ENCODE results near the gene SHKBP1. TPM values are rescaled to one million over a fixed set of nuclear protein-coding genes. Genes with fewer than 3 reads are reported as not detected.

The SHKBP1 gene
- polyA plus RNA-seq, 5 donors, result 34.3 to 55.7 (median 38.9) TPM

DNA sequence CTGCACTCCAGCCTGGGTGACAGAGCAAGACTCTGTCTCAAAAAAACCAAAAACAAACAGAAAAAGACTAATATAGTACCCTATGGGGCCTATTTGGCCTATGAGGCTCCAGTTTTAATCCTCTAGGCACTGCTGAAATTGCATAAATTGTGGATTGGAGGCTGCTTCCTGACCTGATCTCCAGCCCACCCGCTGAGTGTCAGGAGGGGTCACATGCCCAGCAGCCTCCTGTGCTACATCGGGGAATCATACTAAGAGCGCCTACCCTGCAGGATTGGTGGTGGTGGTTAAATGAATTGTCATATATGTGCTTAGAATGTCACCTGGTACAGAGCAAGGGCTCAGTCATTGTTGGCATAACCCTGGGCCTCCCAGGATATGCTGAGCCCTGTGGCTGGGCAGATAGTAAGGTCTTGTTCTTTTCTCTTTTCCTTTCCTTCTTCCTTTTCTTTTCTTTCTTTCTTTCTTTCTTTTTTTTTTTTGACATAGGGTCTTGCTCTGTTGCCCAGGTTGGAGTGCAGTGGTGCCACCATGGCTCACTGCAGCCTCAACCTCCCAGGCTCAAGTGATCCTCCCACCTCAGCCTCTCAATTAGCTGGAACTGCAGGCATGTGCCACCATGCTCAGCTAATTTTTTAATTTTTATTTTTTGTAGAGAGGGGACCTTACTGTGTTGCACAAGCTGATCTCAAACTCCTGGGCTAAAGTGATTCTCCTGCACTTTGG is 55.8 kb downstream of the SHKBP1 start:
- no peak for DNase-seq

- DNase-seq, result no peak
These were observed 56.5 kb downstream of the SHKBP1 start for GRCh38 chr19:40633207-40633606.

GRCh38 chr19:40638327-40638726 is 61.7 kb downstream of the SHKBP1 start:
- no peak for DNase-seq

- DNase-seq, result no peak
These were observed 62.9 kb downstream of the SHKBP1 start for GRCh38 chr19:40639638-40639982.

DNA sequence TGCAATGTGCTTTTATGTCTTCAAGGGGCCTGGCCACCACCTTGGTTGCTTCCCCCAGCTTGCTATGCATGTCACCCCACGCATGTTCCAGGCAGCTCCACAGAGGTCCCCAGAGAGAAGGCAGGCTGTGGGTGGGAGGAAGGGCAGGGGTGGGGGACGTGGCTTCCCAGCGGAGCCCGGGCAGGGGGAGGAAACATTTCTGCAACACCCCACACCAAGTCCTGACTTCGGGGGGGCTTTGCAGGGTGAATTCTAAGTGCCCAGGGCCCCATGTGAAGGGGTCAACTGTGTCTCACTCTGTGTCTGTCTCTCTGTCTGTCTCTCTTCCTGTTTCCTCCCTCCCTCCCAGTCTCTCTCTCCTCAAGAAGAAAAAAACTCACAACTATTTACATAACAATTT is 64.1 kb downstream of the SHKBP1 start:
- DNase-seq, result peak in 1 of 2 donors; percentile 61

Other genes starting within 250 kb of the SHKBP1 start
- 10 to 100 TPM; 10.1 to 19.1 (median 10.9) TPM for gene C19orf47, start 228.5 kb upstream of the SHKBP1 start, polyA plus RNA-seq (ENCODE audit: insufficient read depth in 1 of 5, insufficient read length in 5 of 5, low replicate concordance in 1 of 5)
- gene PLD3, start 228.2 kb upstream of the SHKBP1 start, polyA plus RNA-seq (ENCODE audit: insufficient read depth in 1 of 5, insufficient read length in 5 of 5, low replicate concordance in 1 of 5), result 100 to 1,000 TPM; 247 to 495 (median 342) TPM
- under 1 TPM; 0.09 to 0.42 (median 0.18) TPM for gene HIPK4, start 186.7 kb upstream of the SHKBP1 start, polyA plus RNA-seq (ENCODE audit: insufficient read depth in 1 of 5, insufficient read length in 5 of 5, low replicate concordance in 1 of 5)
- 10 to 100 TPM in 4 of 5 donors, 1 to 10 TPM in 1; 9.7 to 17.2 (median 11.0) TPM for gene PRX, start 163.5 kb upstream of the SHKBP1 start, polyA plus RNA-seq (ENCODE audit: insufficient read depth in 1 of 5, insufficient read length in 5 of 5, low replicate concordance in 1 of 5)
- gene SERTAD1, start 150.9 kb upstream of the SHKBP1 start, polyA plus RNA-seq (ENCODE audit: insufficient read depth in 1 of 5, insufficient read length in 5 of 5, low replicate concordance in 1 of 5), result 1 to 10 TPM; 4.2 to 9.0 (median 6.1) TPM
- gene SERTAD3, start 132.5 kb upstream of the SHKBP1 start, polyA plus RNA-seq (ENCODE audit: insufficient read depth in 1 of 5, insufficient read length in 5 of 5, low replicate concordance in 1 of 5), result 10 to 100 TPM; 23.6 to 39.5 (median 30.7) TPM
- 10 to 100 TPM; 43.5 to 83.3 (median 55.0) TPM for gene BLVRB, start 111.1 kb upstream of the SHKBP1 start, polyA plus RNA-seq (ENCODE audit: insufficient read depth in 1 of 5, insufficient read length in 5 of 5, low replicate concordance in 1 of 5)
- 1 to 10 TPM in 3 of 5 donors, under 1 TPM in 2; 0.73 to 1.9 (median 1.3) TPM for gene SPTBN4, start 109.9 kb upstream of the SHKBP1 start, polyA plus RNA-seq (ENCODE audit: insufficient read depth in 1 of 5, insufficient read length in 5 of 5, low replicate concordance in 1 of 5)
- gene LTBP4, start 24.5 kb downstream of the SHKBP1 start, polyA plus RNA-seq (ENCODE audit: insufficient read depth in 1 of 5, insufficient read length in 5 of 5, low replicate concordance in 1 of 5), result 100 to 1,000 TPM; 225 to 627 (median 357) TPM
- 10 to 100 TPM; 10.3 to 20.5 (median 15.4) TPM for gene NUMBL, start 113.8 kb downstream of the SHKBP1 start, polyA plus RNA-seq (ENCODE audit: insufficient read depth in 1 of 5, insufficient read length in 5 of 5, low replicate concordance in 1 of 5)
- gene COQ8B, start 140.0 kb downstream of the SHKBP1 start, polyA plus RNA-seq (ENCODE audit: insufficient read depth in 1 of 5, insufficient read length in 5 of 5, low replicate concordance in 1 of 5), result 10 to 100 TPM; 24.7 to 36.9 (median 32.4) TPM
- gene ITPKC, start 140.2 kb downstream of the SHKBP1 start, polyA plus RNA-seq (ENCODE audit: insufficient read depth in 1 of 5, insufficient read length in 5 of 5, low replicate concordance in 1 of 5), result 10 to 100 TPM in 3 of 5 donors, 1 to 10 TPM in 2; 9.4 to 14.5 (median 13.3) TPM
- gene ACTMAP, start 173.6 kb downstream of the SHKBP1 start, polyA plus RNA-seq (ENCODE audit: insufficient read depth in 1 of 5, insufficient read length in 5 of 5, low replicate concordance in 1 of 5), result 10 to 100 TPM; 10.8 to 14.4 (median 12.4) TPM
- gene SNRPA, start 174.3 kb downstream of the SHKBP1 start, polyA plus RNA-seq (ENCODE audit: insufficient read depth in 1 of 5, insufficient read length in 5 of 5, low replicate concordance in 1 of 5), result 100 to 1,000 TPM; 108 to 120 (median 115) TPM
- gene MIA, start 198.6 kb downstream of the SHKBP1 start, polyA plus RNA-seq (ENCODE audit: insufficient read depth in 1 of 5, insufficient read length in 5 of 5, low replicate concordance in 1 of 5), result 1 to 10 TPM in 4 of 5 donors, under 1 TPM in 1; 0.49 to 5.9 (median 3.6) TPM
- gene RAB4B, start 201.4 kb downstream of the SHKBP1 start, polyA plus RNA-seq (ENCODE audit: insufficient read depth in 1 of 5, insufficient read length in 5 of 5, low replicate concordance in 1 of 5), result 10 to 100 TPM; 10.0 to 16.7 (median 11.5) TPM
- 10 to 100 TPM; 54.8 to 91.0 (median 67.7) TPM for gene EGLN2, start 222.3 kb downstream of the SHKBP1 start, polyA plus RNA-seq (ENCODE audit: insufficient read depth in 1 of 5, insufficient read length in 5 of 5, low replicate concordance in 1 of 5)